ENCODE data around the gene ARHGEF28. TPM values are rescaled to one million over a fixed set of nuclear protein-coding genes. Genes with fewer than 3 reads are reported as not detected.

The ARHGEF28 gene
- total and polyA plus RNA-seq, 2 of the 4 experiments (the other 2 are of a cell fraction) = 3.6 to 16.0 TPM

GRCh38 chr5:73952872-73953271 is 326.9 kb downstream of the ARHGEF28 start:
- dilution Hi-C loops (cut with HindIII; ENCODE audit: low sequenced_read_pairs, unreplicated experiment) (no loop called here), intact Hi-C loops (cut with micrococcal nuclease) (no loop called here), in situ Hi-C loops (cut with MboI; ENCODE audit: low sequenced_read_pairs) (no loop called here)
- Histone ChIP-seq H3K18ac (ENCODE audit: low read depth, low read length) (no peak overlapping the region), H3K4me3 (ENCODE audit: insufficient read depth, low read depth, low read length) (no peak overlapping the region), H2BK5ac (ENCODE audit: low read depth, low read length, poor library complexity, severe bottlenecking) (no peak overlapping the region), H3K4me2 (ENCODE audit: low read depth, low read length) (no peak overlapping the region), H4K91ac (ENCODE audit: insufficient read depth, low read depth, low read length) (no peak overlapping the region), H4K8ac (ENCODE audit: low read depth in 2 of 2, low read length in 2 of 2) (no peak overlapping the region), H2BK120ac (ENCODE audit: low read depth, low read length) (no peak overlapping the region), H3K27ac (ENCODE audit: insufficient read depth, low read length) (no peak overlapping the region), H3K9me3 (ENCODE audit: control insufficient read depth, insufficient read depth, low read length) (no peaks in the 10 kb centered on the region), H3K23ac (ENCODE audit: low read depth, low read length) (no peak overlapping the region), H3K27me3 (ENCODE audit: control insufficient read depth, insufficient read depth, low read length) (peaks cover 21% of the 10 kb centered on the region), H2BK15ac (ENCODE audit: low read depth, low read length) (no peak overlapping the region), H3K36me3 (ENCODE audit: control insufficient read depth, insufficient read depth, low read length) (no peaks in the 10 kb centered on the region), H3K9me1 (ENCODE audit: insufficient read depth, low read length) (no peaks in the 10 kb centered on the region), H3K79me1 (ENCODE audit: low read depth in 1 of 2, low read length in 2 of 2) (no peaks in the 10 kb centered on the region), H3K14ac (replicated peaks; ENCODE audit: low read depth, low read length) (no peak overlapping the region), H3K56ac (ENCODE audit: extremely low read depth, insufficient read depth, low read length) (no peak overlapping the region), H3K4me1 (ENCODE audit: control insufficient read depth, insufficient read depth, low read length) (peaks cover 3% of the 10 kb centered on the region), H3K4ac (ENCODE audit: low read depth, low read length) (no peak overlapping the region), H2BK20ac (ENCODE audit: low read depth, low read length) (no peak overlapping the region), H4K20me1 (ENCODE audit: insufficient read depth, low read length) (no peaks in the 10 kb centered on the region), H2AK5ac (ENCODE audit: low read depth, low read length) (no peak overlapping the region), H2AFZ (replicated peaks; ENCODE audit: low read length, poor library complexity) (no peak overlapping the region), H2AK9ac (replicated peaks; ENCODE audit: low read depth, low read length, poor library complexity) (no peak overlapping the region), H4K5ac (ENCODE audit: low read depth, low read length) (no peak overlapping the region), H3K9ac (ENCODE audit: low read depth, low read length) (no peak overlapping the region)
- ChIA-PET CTCF (no interaction called here), POLR2A (ENCODE audit: unreplicated experiment) (no interaction called here)
- WGBS, 2 experiments (ENCODE audit: extremely low coverage in 2 of 2, insufficient read length in 1 of 2) = 20% methylated on average over 2 of the region's 3 CpGs; no CpG with 5 or more reads in 1 of the 2 experiments
- BruUV-seq (replicated peaks) = no TSS peak
- DNase-seq = no peak
- no peak for ATAC-seq (ENCODE audit: low read depth)
- TF ChIP-seq FOS (IDR thresholded peaks at IDR 0.05; ENCODE audit: low read depth, low read length) (no peak), MAZ (IDR thresholded peaks at IDR 0.05; ENCODE audit: borderline replicate concordance, low read depth, low read length) (no peak), NFE2L2 (IDR thresholded peaks at IDR 0.05; ENCODE audit: low read depth, low read length) (no peak), POLR2A (IDR thresholded peaks at IDR 0.05; ENCODE audit: low read depth, low read length) (no peak), CTCF (conservative IDR thresholded peaks at IDR 0.05; ENCODE audit: low read depth, low read length) (no peak)
